GM10266 (cell line): Measurements from ENCODE around the gene TRMO.

Source experiments
- DNase-seq: peaks from one replicate; pipeline ENCODE4 v3.0.0; 2012; ENCODE audit errors: extremely low spot score
- TF ChIP-seq, protein P1 (sequence below): IDR thresholded peaks from 2 replicates; pipeline ENCODE4 v1.5.1; 2012; ENCODE audit warnings: mild to moderate bottlenecking, low read depth; ENCODE audit not compliant: control insufficient read depth, insufficient read depth; ENCODE audit errors: missing control alignments

Gene TRMO

DNA sequence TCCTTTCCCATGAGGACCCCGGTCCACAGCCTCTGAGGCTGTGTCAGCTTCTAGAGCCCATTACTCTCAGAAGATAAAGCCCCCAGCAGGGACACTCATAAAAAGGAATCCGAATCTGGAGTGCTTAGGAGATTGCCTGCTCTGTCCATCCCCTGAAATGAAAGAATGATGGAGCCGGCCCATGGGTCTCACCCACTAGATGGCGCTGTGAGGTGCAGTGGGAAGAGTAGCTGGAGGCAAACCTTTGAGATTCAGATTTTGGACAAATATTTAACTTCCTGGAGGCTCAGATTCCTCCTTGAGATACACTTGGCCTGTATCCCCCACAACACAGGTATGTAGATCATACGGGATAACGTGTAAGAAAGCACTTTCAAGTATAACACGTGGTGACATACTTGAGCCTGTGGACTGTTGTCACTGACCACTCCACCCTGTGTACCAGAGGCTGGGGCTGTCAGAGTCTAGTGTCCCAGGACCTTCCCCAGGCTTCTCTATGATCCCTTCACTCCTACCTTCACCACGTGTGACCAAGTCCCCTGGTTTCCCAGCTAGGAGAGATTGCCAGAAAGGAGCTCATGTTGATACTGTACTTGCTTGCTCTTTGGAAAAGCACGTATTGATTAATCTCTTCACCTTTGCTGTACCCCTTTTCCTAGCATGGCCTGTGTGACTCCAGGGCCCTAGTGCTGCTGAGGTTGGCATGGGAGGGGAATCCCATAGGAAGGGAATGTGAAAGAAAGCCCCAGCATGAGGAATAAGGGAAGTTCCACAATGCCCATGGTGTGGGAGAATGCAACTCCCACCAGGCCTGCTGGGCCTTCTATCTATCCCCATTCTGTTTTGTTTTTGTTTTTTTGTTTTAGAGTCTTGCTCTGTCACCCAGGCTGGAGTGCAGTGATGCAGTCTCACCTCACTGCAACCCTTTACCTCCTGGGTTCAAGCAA lies 32.1 kb downstream of the TRMO start:
- TF ChIP-seq, protein P1, sequence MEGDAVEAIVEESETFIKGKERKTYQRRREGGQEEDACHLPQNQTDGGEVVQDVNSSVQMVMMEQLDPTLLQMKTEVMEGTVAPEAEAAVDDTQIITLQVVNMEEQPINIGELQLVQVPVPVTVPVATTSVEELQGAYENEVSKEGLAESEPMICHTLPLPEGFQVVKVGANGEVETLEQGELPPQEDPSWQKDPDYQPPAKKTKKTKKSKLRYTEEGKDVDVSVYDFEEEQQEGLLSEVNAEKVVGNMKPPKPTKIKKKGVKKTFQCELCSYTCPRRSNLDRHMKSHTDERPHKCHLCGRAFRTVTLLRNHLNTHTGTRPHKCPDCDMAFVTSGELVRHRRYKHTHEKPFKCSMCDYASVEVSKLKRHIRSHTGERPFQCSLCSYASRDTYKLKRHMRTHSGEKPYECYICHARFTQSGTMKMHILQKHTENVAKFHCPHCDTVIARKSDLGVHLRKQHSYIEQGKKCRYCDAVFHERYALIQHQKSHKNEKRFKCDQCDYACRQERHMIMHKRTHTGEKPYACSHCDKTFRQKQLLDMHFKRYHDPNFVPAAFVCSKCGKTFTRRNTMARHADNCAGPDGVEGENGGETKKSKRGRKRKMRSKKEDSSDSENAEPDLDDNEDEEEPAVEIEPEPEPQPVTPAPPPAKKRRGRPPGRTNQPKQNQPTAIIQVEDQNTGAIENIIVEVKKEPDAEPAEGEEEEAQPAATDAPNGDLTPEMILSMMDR, result peak; percentile 79
- DNase-seq, result peak; percentile 62

DNA sequence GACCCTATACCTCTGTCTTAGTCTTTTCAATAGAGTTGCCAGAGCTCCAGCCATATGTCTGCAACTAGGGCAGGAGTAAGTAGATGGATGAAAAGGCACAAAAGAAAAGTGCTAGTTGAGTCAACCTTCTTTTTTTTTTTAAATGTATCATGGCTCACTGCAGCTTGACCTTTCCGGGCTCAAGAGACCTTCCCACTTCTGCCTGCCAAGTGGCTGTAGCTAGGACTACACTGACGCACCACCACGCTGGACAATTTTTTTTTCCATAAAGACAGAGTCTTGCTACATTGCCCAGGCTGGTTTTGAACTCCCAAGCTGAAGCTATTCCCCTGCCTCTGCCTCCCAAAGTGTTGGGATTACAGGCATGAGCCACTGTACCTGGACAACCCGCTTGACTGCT lies 42.0 kb downstream of the TRMO start:
- DNase-seq, result no peak

DNA sequence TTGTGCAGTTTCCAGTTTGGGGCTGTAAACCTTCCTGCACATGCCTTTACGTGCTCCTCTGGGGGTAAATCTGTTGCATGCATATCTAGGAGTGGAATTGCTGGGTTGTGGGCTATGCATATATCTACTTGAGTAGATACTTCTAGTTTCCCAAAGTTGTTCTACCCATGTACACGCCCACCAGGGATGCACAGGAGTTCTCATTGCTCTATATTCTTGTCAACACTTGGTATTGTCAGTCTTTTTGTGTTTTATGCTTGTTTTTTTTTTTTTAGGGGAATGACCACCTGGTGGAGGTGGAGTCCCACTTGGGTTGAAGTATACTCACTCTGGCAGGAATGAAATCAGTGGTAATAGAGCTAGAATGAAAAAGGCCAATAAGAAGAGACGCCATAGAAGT lies 46.2 kb downstream of the TRMO start:
- TF ChIP-seq, protein P1, result no peak

More for the DNA sequence above, 42.0 kb downstream of the TRMO start:
- TF ChIP-seq, protein P1, result no peak

DNA sequence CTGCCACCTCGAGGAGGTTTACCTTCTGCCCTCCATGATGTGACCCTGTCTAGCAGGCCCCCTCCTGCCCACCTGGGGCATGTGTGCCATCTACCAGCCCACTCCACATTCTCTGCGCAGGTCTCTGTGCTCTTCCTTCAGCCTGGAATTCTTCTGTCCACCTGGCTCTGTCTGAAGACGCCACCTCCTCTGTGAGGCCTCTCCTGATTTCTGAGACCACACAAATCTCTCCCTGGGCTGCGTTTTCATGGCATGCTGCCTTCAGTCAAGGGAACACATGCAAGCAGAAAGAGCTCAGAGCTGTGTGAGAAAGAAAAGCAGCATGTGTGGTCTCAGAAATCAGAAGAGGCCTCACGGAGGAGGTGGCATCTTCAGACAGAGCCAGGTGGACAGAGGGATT lies 47.2 kb downstream of the TRMO start:
- DNase-seq, result no peak
- TF ChIP-seq, protein P1, result no peak

More for the DNA sequence above, 46.2 kb downstream of the TRMO start:
- no peak for DNase-seq

DNA sequence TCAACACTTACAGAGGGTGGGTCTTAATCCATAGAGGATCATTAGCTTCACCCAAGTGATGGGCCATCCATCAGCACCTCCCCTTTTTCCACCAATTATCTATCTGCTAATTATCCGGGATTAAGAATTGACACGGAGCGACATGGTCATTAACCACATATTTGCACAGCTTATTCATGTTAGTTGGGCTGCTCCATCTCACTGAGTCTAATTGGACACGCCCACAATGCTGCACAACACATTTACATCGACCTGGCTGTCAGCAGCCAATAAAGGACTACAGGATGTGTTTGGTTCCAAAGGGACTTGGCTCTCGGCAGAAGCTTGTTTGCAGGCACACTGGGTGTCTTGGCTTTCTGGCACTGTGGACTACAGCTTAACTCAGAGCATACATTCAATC lies 47.7 kb downstream of the TRMO start:
- DNase-seq, result no peak
- TF ChIP-seq, protein P1, result no peak

DNA sequence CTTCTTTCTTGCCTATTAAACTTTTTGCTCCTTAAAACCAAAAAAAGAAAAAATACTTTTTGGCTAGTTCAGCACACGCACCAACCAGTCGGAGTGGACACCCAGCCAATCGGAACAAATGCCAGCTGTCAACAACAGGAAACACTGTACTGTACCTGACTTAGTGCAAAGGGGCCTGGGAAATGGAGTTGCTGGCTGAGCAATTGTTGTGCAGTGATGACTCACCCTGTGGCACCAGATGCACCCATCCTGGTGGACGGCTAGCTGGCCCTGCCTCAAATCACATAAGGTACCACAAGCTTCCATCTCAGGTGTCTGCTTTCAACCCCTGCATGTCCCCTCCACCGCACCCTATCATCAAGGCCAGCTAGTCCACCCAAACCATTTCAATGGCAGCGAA lies 48.4 kb downstream of the TRMO start:
- DNase-seq, result no peak
- TF ChIP-seq, protein P1, result no peak

DNA sequence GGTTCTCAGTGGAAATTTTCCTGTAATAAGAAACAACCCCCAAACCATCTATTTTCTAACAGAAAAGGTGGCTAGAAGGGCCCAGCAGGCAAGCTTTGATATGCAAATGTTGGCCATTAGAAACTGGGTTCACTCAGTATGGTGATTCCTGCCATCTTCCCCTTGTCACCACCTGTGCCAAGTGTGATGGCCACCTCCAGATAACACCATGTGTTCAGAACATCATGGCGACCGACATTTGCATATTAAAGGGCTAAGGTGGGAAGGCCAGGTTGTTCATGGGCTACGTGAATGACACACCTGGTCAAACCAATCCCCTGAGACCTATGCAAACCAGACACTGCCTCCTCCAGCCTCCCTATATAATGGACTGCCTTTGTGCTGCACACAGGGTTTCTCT lies 48.9 kb downstream of the TRMO start:
- DNase-seq, result no peak
- TF ChIP-seq, protein P1, result no peak
